CD4-positive, alpha-beta T cell (primary cell): ENCODE results near the gene TENT4B. TPM values are rescaled to one million over a fixed set of nuclear protein-coding genes. Genes with fewer than 3 reads are reported as not detected.

Source experiments
- ATAC-seq: fragments of 200-7000 bp; cut with Tn5 transposase; one replicate; pipeline ENCODE4 v1.10.0; 2022; ENCODE audit warnings: mild to moderate bottlenecking; ENCODE audit not compliant: poor library complexity
- CTCF ChIA-PET: fragments of 350-600 bp; sonication (Branson Sonifier 250); formaldehyde crosslinking; loops from one replicate; lab custom pipeline; 2021; ENCODE audit warnings: antibody characterized with exemption, inconsistent platforms; lab: Charles Lee
- POLR2A ChIA-PET: fragments of 350-600 bp; sonication (Branson Sonifier 250); formaldehyde crosslinking; loops from one replicate; lab custom pipeline; 2021; ENCODE audit warnings: antibody characterized with exemption, inconsistent platforms; lab: Charles Lee
- DNase-seq, 14 experiments: peaks; one replicate each; pipeline ENCODE4 v3.0.0-alpha.2; 2013 to 2020; ENCODE audit warnings: mixed read lengths in 2 of 14
- H3K27ac ChIP-seq, 2 donors: one replicate each; pipeline versions ENCODE4 v1.5.1 to v1.7.0; 2013; ENCODE audit warnings: low read length in 2 of 2, low read depth in 1 of 2, mild to moderate bottlenecking in 1 of 2
- H3K27me3 ChIP-seq, 2 experiments: 1 replicate in 1 of 2; 2 replicates in 1 of 2; pipeline versions ENCODE4 v1.6.1 to v1.7.0; 2013; ENCODE audit warnings: low read length in 2 of 2, control low read depth in 1 of 2, mild to moderate bottlenecking in 1 of 2, moderate library complexity in 1 of 2; ENCODE audit not compliant: insufficient read depth in 2 of 2, control insufficient read depth in 1 of 2
- H3K36me3 ChIP-seq: one replicate; pipeline ENCODE4 v1.6.1; 2013; ENCODE audit warnings: low read length, control low read depth; ENCODE audit not compliant: insufficient read depth
- H3K4me1 ChIP-seq: one replicate; pipeline ENCODE4 v1.6.1; 2013; ENCODE audit warnings: low read length, control low read depth; ENCODE audit not compliant: insufficient read depth
- H3K4me3 ChIP-seq: one replicate; pipeline ENCODE4 v1.5.1; 2013; ENCODE audit warnings: mild to moderate bottlenecking, low read length, moderate library complexity
- H3K9me3 ChIP-seq, 2 experiments: 1 replicate in 1 of 2; 2 replicates in 1 of 2; pipeline versions ENCODE4 v1.6.1 to v1.7.0; 2013; ENCODE audit warnings: low read length in 2 of 2, mild to moderate bottlenecking in 2 of 2, control low read depth in 1 of 2, moderate library complexity in 1 of 2; ENCODE audit not compliant: control insufficient read depth in 1 of 2, insufficient read depth in 1 of 2
- H3K27ac Mint-ChIP-seq: one replicate; pipeline ENCODE4 v1.8.0; 2020; ENCODE audit warnings: mixed read lengths
- H3K27me3 Mint-ChIP-seq: one replicate; pipeline ENCODE4 v1.8.0; 2021; ENCODE audit warnings: mixed read lengths
- H3K36me3 Mint-ChIP-seq: one replicate; pipeline ENCODE4 v1.8.0; 2021; ENCODE audit warnings: low read depth, mixed read lengths
- H3K4me1 Mint-ChIP-seq: one replicate; pipeline ENCODE4 v1.8.0; 2021; ENCODE audit warnings: low read depth, mixed read lengths
- H3K4me3 Mint-ChIP-seq: one replicate; pipeline ENCODE4 v1.8.0; 2020; ENCODE audit warnings: mild to moderate bottlenecking, mixed read lengths
- H3K9me3 Mint-ChIP-seq: one replicate; pipeline ENCODE4 v1.8.0; 2020; ENCODE audit warnings: mixed read lengths
- CTCF ChIP-seq: fragments of 200-600 bp; IDR thresholded peaks from one replicate; pipeline ENCODE4 v1.8.0; 2022; ENCODE audit warnings: antibody characterized with exemption, mild to moderate bottlenecking
- intact Hi-C, 2 experiments: fragments of 100-400 bp; cut with DNase I in 1 of 2; cut with micrococcal nuclease in 1 of 2; formaldehyde crosslinking; loops; one replicate each; pipeline versions ENCODE4 v1.15.1 to v1.9.0; 2023 to 2025; cut with DNase I, micrococcal nuclease
- total RNA-seq, 174 experiments: library from RNA in 2 of 174; stranded (reverse) in 2 of 174; gene quantifications; one replicate each; pipeline ENCODE4 v1.2.3 and lab custom pipeline; 2021 to 2026

TENT4B gene
- total RNA-seq, 2 experiments from 2014 or later: 32.9 to 35.0 TPM

DNA sequence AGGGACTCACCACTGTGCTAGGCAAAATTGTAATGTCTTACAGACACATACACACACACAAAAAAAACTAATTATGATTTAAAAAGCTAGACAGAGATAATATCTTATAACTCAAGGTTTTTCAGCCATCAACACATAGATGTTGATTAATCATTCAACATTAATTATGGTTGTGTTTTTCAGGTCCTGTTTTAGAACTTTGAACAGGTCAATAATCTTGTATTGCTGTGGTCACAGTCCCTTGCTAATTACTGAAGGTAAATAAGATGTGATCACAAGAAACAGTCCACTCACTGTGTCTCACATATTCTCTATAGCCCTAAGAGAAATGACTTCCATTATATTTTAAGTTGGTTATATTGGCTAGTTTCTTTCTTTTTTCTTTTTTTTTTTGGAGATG is 32.4 kb upstream of the TENT4B start:
- Mint-ChIP-seq H3K9me3 (peaks cover 3% of the 10 kb centered on the region), H3K36me3 (no peaks in the 10 kb centered on the region), H3K27ac (no peak overlapping the region), H3K4me1 (peaks cover 17% of the 10 kb centered on the region), H3K4me3 (no peak overlapping the region), H3K27me3 (no peaks in the 10 kb centered on the region)
- Histone ChIP-seq H3K36me3 (no peaks in the 10 kb centered on the region), H3K27ac (no peak overlapping the region), H3K9me3 (no peaks in the 10 kb centered on the region), H3K27me3 (no peaks in the 10 kb centered on the region), H3K4me1 (peaks cover 12% of the 10 kb centered on the region), H3K4me3 (no peak overlapping the region)
- ATAC-seq (no peak), DNase-seq (no peak)
- no peak for TF ChIP-seq CTCF
- ChIA-PET CTCF (interaction anchor here (1.0 kb wide), 1 partner anchor 90 kb away, joined by 3 read pairs; no protein-coding TSS in a partner anchor), POLR2A (interaction anchor here (2.1 kb wide), 2 partner anchors 32 to 76 kb away, joined by 5 to 9 read pairs; partner anchors contain the start of gene TENT4B)
- intact Hi-C loops: loop anchor here in 1 of 2 experiments (5.0 kb wide), 1 partner anchor 42 kb away; no protein-coding TSS in a partner anchor

DNA sequence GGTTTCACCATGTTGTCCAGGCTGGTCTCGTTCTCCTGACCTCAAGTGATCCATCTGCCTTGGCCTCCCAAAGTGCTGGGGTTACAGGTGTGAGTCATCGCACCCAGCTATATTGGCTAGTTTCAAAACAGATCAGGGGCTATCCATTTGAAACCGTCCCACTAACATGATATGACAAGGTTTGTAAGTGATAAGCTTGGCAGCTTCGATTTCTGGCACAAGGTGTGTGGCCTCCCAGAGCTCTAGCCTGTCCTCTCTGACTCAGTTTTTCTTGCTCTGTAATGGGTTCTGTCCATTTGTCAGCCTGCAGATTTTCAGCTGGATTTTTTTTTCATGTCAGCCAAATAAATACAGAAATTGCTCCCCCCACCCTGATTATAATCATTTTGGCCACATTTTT is 31.8 kb upstream of the TENT4B start:
- Histone ChIP-seq H3K36me3 (no peaks in the 10 kb centered on the region), H3K9me3 (no peaks in the 10 kb centered on the region), H3K4me1 (peaks cover 12% of the 10 kb centered on the region), H3K27me3 (no peaks in the 10 kb centered on the region), H3K27ac (no peak overlapping the region), H3K4me3 (no peak overlapping the region)
- Mint-ChIP-seq H3K27ac (peak overlapping the region; percentile 22), H3K36me3 (no peaks in the 10 kb centered on the region), H3K27me3 (no peaks in the 10 kb centered on the region), H3K4me3 (no peak overlapping the region), H3K4me1 (peaks cover 17% of the 10 kb centered on the region), H3K9me3 (peaks cover 3% of the 10 kb centered on the region)
- ChIA-PET POLR2A (interaction anchor here (0.6 to 2.1 kb wide), 5 partner anchors 31 to 75 kb away, joined by 3 to 9 read pairs (median 3); partner anchors contain the start of gene TENT4B), CTCF (interaction anchor here (1.0 kb wide), 1 partner anchor 89 kb away, joined by 3 read pairs; no protein-coding TSS in a partner anchor)
- no peak for ATAC-seq
- TF ChIP-seq CTCF: no peak
- no peak for DNase-seq
- intact Hi-C loops: loop anchor here in 1 of 2 experiments (5.0 kb wide), 1 partner anchor 41 kb away; no protein-coding TSS in a partner anchor

- intact Hi-C loops: loop anchor here in 1 of 2 experiments (5.0 kb wide), 1 partner anchor 40 kb away; no protein-coding TSS in a partner anchor
- Mint-ChIP-seq H3K4me3 (no peak overlapping the region), H3K4me1 (peaks cover 17% of the 10 kb centered on the region), H3K27me3 (no peaks in the 10 kb centered on the region), H3K36me3 (no peaks in the 10 kb centered on the region), H3K27ac (peak overlapping the region; percentile 22), H3K9me3 (peaks cover 3% of the 10 kb centered on the region)
- ATAC-seq (peak; percentile 94), DNase-seq (peak in 10 of 14 experiments; percentile 2 to 69 (median 42))
- ChIA-PET CTCF (interaction anchor here (1.0 to 1.2 kb wide), 2 partner anchors 20 to 88 kb away, joined by 3 read pairs; no protein-coding TSS in a partner anchor), POLR2A (interaction anchor here (0.6 to 2.1 kb wide), 5 partner anchors 30 to 75 kb away, joined by 3 to 9 read pairs (median 3); partner anchors contain the start of gene TENT4B)
- Histone ChIP-seq H3K4me1 (peaks cover 12% of the 10 kb centered on the region), H3K4me3 (no peak overlapping the region), H3K9me3 (no peaks in the 10 kb centered on the region), H3K27ac (no peak overlapping the region), H3K36me3 (no peaks in the 10 kb centered on the region), H3K27me3 (no peaks in the 10 kb centered on the region)
- TF ChIP-seq CTCF: no peak
These were observed 31.2 kb upstream of the TENT4B start for GRCh38 chr16:50121721-50122445.
